Vagina (tissue), 2 donors: ENCODE measurements around the gene FBXL16. TPM values are rescaled to one million over a fixed set of nuclear protein-coding genes. Genes with fewer than 3 reads are reported as not detected.

ENCODE experiments used
- DNase-seq, 2 donors: peaks; one replicate each; pipeline ENCODE4 v3.0.0-alpha.2; 2017; ENCODE audit errors: extremely low spot score in 2 of 2
- H3K27ac ChIP-seq: fragments of 200-600 bp; sonication (generic); one replicate; pipeline ENCODE4 v1.5.1; 2019
- H3K27me3 ChIP-seq: fragments of 200-600 bp; sonication (generic); one replicate; pipeline ENCODE4 v1.5.1; 2019
- H3K36me3 ChIP-seq, 2 donors: fragments of 200-600 bp; sonication (generic); one replicate each; pipeline ENCODE4 v1.5.1; 2017 to 2019
- H3K4me1 ChIP-seq: fragments of 200-600 bp; sonication (generic); one replicate; pipeline ENCODE4 v1.5.1; 2019
- H3K4me3 ChIP-seq, 2 donors: fragments of 200-600 bp; sonication (generic); 1 replicate in 1 of 2; 2 replicates in 1 of 2; pipeline ENCODE4 v1.5.1; 2016 to 2019
- H3K9me3 ChIP-seq: fragments of 200-600 bp; sonication (generic); one replicate; pipeline ENCODE4 v1.5.1; 2019
- CTCF ChIP-seq, 3 experiments: fragments of 450-650 bp in 2 of 3; fragments of 200-600 bp in 1 of 3; sonication (generic) in 1 of 3; IDR thresholded peaks; one replicate each; pipeline ENCODE4 v1.5.1; 2017 to 2019; ENCODE audit warnings: antibody characterized with exemption in 3 of 3, mild to moderate bottlenecking in 2 of 3, moderate library complexity in 2 of 3
- POLR2A ChIP-seq, 2 donors: fragments of 450-650 bp; IDR thresholded peaks; one replicate each; pipeline ENCODE4 v1.6.1; 2017; ENCODE audit warnings: antibody characterized with exemption in 2 of 2, mild to moderate bottlenecking in 2 of 2, moderate library complexity in 2 of 2
- POLR2AphosphoS5 ChIP-seq, 2 donors: sonication (generic); formaldehyde crosslinking; IDR thresholded peaks; one replicate each; pipeline ENCODE4 v1.9.0; 2017; ENCODE audit warnings: antibody characterized with exemption in 2 of 2, mild to moderate bottlenecking in 2 of 2, low read depth in 1 of 2; ENCODE audit not compliant: insufficient read depth in 1 of 2
- intact Hi-C: fragments of 100-400 bp; cut with DNase I; formaldehyde crosslinking; loops from one replicate; pipeline ENCODE4 v1.15.1; 2023
- total RNA-seq: library from RNA; depleted of rRNA; stranded (reverse); fragments of >200 nt; gene quantifications from one replicate; pipeline ENCODE4 v1.2.3, GENCODE V29; 2016

FBXL16 gene
- total RNA-seq, 1 donor from 2014 or later, result 4.4 TPM

- no peak for DNase-seq
- Histone ChIP-seq H3K36me3 (no peaks in the 10 kb centered on the region), H3K27me3 (no peaks in the 10 kb centered on the region), H3K27ac (no peak overlapping the region), H3K4me3 (no peak overlapping the region), H3K4me1 (no peaks in the 10 kb centered on the region), H3K9me3 (no peaks in the 10 kb centered on the region)
- intact Hi-C loops, result no loop called here
- TF ChIP-seq POLR2A (IDR thresholded peaks at IDR 0.05) (no peak), POLR2AphosphoS5 (IDR thresholded peaks at IDR 0.05; ENCODE audit: insufficient read depth in 1 of 2, low read depth in 1 of 2) (no peak), CTCF (IDR thresholded peaks at IDR 0.05) (no peak)
Measured at GRCh38 chr16:750485-750884, 44.9 kb upstream of the FBXL16 start.

- Histone ChIP-seq H3K27me3 (no peaks in the 10 kb centered on the region), H3K9me3 (no peaks in the 10 kb centered on the region), H3K4me1 (no peaks in the 10 kb centered on the region), H3K27ac (no peak overlapping the region), H3K36me3 (no peaks in the 10 kb centered on the region), H3K4me3 (no peak overlapping the region)
- TF ChIP-seq POLR2A (IDR thresholded peaks at IDR 0.05), result no peak
- intact Hi-C loops, result no loop called here
- no peak for DNase-seq
Measured at GRCh38 chr16:749010-749409, 43.4 kb upstream of the FBXL16 start.

- Histone ChIP-seq H3K9me3 (no peaks in the 10 kb centered on the region), H3K4me3 (no peak overlapping the region), H3K27me3 (no peaks in the 10 kb centered on the region), H3K4me1 (no peaks in the 10 kb centered on the region), H3K36me3 (no peaks in the 10 kb centered on the region), H3K27ac (no peak overlapping the region)
- intact Hi-C loops, result no loop called here
- no peak for DNase-seq
- TF ChIP-seq CTCF (IDR thresholded peaks at IDR 0.05) (no peak), POLR2AphosphoS5 (IDR thresholded peaks at IDR 0.05; ENCODE audit: insufficient read depth in 1 of 2, low read depth in 1 of 2) (no peak), POLR2A (IDR thresholded peaks at IDR 0.05) (no peak)
Measured at GRCh38 chr16:747978-748746, 42.6 kb upstream of the FBXL16 start.

GRCh38 chr16:746637-747036 is 41.0 kb upstream of the FBXL16 start:
- DNase-seq, result no peak
- no peak for TF ChIP-seq CTCF (IDR thresholded peaks at IDR 0.05)
- TF ChIP-seq POLR2AphosphoS5 (IDR thresholded peaks at IDR 0.05; ENCODE audit: insufficient read depth in 1 of 2, low read depth in 1 of 2), result no peak
- TF ChIP-seq POLR2A (IDR thresholded peaks at IDR 0.05), result no peak
- no peak overlapping the region for H3K4me3 ChIP-seq
- H3K27ac ChIP-seq, result no peak overlapping the region
- H3K4me1 ChIP-seq, result no peaks in the 10 kb centered on the region
- intact Hi-C loops, result no loop called here
- H3K27me3 ChIP-seq, result no peaks in the 10 kb centered on the region
- H3K9me3 ChIP-seq, result no peaks in the 10 kb centered on the region
- no peaks in the 10 kb centered on the region for H3K36me3 ChIP-seq

GRCh38 chr16:745739-746138 is 40.1 kb upstream of the FBXL16 start:
- no peak overlapping the region for H3K27ac ChIP-seq
- no peaks in the 10 kb centered on the region for H3K27me3 ChIP-seq
- no peak for TF ChIP-seq POLR2A (IDR thresholded peaks at IDR 0.05)
- TF ChIP-seq POLR2AphosphoS5 (IDR thresholded peaks at IDR 0.05; ENCODE audit: insufficient read depth in 1 of 2, low read depth in 1 of 2), result no peak
- no peak for TF ChIP-seq CTCF (IDR thresholded peaks at IDR 0.05)
- no peaks in the 10 kb centered on the region for H3K9me3 ChIP-seq
- no peak overlapping the region for H3K4me3 ChIP-seq
- DNase-seq, result no peak
- H3K4me1 ChIP-seq, result peaks cover 5% of the 10 kb centered on the region
- intact Hi-C loops, result no loop called here
- no peaks in the 10 kb centered on the region for H3K36me3 ChIP-seq
